ENCODE measurements around the gene TMTC4. TPM values are rescaled to one million over a fixed set of nuclear protein-coding genes. Genes with fewer than 3 reads are reported as not detected.

TMTC4 gene
- total and polyA plus RNA-seq, 2 of the 4 experiments (the other 2 are of a cell fraction) = 8.4 to 14.3 TPM

DNA sequence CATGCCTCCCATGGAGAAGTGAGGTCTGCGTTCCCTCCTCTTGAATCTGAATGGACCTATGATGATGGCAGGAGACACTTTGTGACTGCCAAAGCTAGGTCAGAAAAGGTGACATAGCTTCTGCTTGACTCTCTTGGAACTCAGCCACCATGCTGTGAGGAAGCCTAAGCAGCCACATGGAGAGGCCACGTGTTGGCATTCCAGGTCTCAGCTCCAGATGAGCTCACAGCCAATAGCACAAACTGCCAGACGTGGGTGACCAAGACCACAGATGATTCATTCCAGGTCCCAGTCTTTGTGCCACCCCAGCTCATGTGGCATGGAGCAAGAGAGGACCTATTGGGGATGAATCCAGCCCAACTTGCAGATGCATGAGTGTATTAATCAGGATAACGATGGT is 77.3 kb downstream of the TMTC4 start:
- no peaks in the 10 kb centered on the region for H3K9me1 ChIP-seq (ENCODE audit: insufficient read depth, low read length)
- no peak overlapping the region for H3K9ac ChIP-seq (ENCODE audit: low read depth, low read length)
- peaks cover 4% of the 10 kb centered on the region for H3K27me3 ChIP-seq (ENCODE audit: control insufficient read depth, insufficient read depth, low read length)
- no peaks in the 10 kb centered on the region for H3K4me1 ChIP-seq (ENCODE audit: control insufficient read depth, insufficient read depth, low read length)
- no peak overlapping the region for H2BK20ac ChIP-seq (ENCODE audit: low read depth, low read length)
- CTCF ChIA-PET = no interaction called here
- no peaks in the 10 kb centered on the region for H3K79me1 ChIP-seq (ENCODE audit: low read depth in 1 of 2, low read length in 2 of 2)
- WGBS, 2 experiments (ENCODE audit: extremely low coverage in 2 of 2, insufficient read length in 1 of 2) = no CpG with 5 or more reads among the region's 4 CpGs
- no peak overlapping the region for H2BK5ac ChIP-seq (ENCODE audit: low read depth, low read length, poor library complexity, severe bottlenecking)
- in situ Hi-C loops (cut with MboI; ENCODE audit: low sequenced_read_pairs) = no loop called here
- DNase-seq (peak; percentile 17), ATAC-seq (ENCODE audit: low read depth) (no peak)
- H4K8ac ChIP-seq (ENCODE audit: low read depth in 2 of 2, low read length in 2 of 2) = no peak overlapping the region
- H3K4ac ChIP-seq (ENCODE audit: low read depth, low read length) = no peak overlapping the region
- dilution Hi-C loops (cut with HindIII; ENCODE audit: low sequenced_read_pairs, unreplicated experiment) = no loop called here
- H3K9me3 ChIP-seq (ENCODE audit: control insufficient read depth, insufficient read depth, low read length) = no peaks in the 10 kb centered on the region; the same call in 1 of the 2 replicates
- no peak overlapping the region for H4K91ac ChIP-seq (ENCODE audit: insufficient read depth, low read depth, low read length)
- no peak overlapping the region for H3K23ac ChIP-seq (ENCODE audit: low read depth, low read length)
- no peak overlapping the region for H3K18ac ChIP-seq (ENCODE audit: low read depth, low read length)
- H3K27ac ChIP-seq (ENCODE audit: insufficient read depth, low read length) = no peak overlapping the region
- BruUV-seq (replicated peaks) = no TSS peak
- no peaks in the 10 kb centered on the region for H4K20me1 ChIP-seq (ENCODE audit: insufficient read depth, low read length)
- no peak overlapping the region for H2AK5ac ChIP-seq (ENCODE audit: low read depth, low read length)
- POLR2A ChIA-PET (ENCODE audit: unreplicated experiment) = no interaction called here
- H3K14ac ChIP-seq (replicated peaks; ENCODE audit: low read depth, low read length) = no peak overlapping the region
- TF ChIP-seq NFE2L2 (IDR thresholded peaks at IDR 0.05; ENCODE audit: low read depth, low read length) = no peak
- TF ChIP-seq, protein P1, sequence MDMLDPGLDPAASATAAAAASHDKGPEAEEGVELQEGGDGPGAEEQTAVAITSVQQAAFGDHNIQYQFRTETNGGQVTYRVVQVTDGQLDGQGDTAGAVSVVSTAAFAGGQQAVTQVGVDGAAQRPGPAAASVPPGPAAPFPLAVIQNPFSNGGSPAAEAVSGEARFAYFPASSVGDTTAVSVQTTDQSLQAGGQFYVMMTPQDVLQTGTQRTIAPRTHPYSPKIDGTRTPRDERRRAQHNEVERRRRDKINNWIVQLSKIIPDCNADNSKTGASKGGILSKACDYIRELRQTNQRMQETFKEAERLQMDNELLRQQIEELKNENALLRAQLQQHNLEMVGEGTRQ (IDR thresholded peaks at IDR 0.05; ENCODE audit: low read depth, low read length) = no peak; the same call in 1 of the 2 replicates
- no peak for TF ChIP-seq MAZ (IDR thresholded peaks at IDR 0.05; ENCODE audit: borderline replicate concordance, low read depth, low read length)
- TF ChIP-seq MAFK (IDR thresholded peaks at IDR 0.05; ENCODE audit: low read depth, low read length) = no peak
- no peak for TF ChIP-seq POLR2A (IDR thresholded peaks at IDR 0.05; ENCODE audit: low read depth, low read length)
- TF ChIP-seq, protein P2, sequence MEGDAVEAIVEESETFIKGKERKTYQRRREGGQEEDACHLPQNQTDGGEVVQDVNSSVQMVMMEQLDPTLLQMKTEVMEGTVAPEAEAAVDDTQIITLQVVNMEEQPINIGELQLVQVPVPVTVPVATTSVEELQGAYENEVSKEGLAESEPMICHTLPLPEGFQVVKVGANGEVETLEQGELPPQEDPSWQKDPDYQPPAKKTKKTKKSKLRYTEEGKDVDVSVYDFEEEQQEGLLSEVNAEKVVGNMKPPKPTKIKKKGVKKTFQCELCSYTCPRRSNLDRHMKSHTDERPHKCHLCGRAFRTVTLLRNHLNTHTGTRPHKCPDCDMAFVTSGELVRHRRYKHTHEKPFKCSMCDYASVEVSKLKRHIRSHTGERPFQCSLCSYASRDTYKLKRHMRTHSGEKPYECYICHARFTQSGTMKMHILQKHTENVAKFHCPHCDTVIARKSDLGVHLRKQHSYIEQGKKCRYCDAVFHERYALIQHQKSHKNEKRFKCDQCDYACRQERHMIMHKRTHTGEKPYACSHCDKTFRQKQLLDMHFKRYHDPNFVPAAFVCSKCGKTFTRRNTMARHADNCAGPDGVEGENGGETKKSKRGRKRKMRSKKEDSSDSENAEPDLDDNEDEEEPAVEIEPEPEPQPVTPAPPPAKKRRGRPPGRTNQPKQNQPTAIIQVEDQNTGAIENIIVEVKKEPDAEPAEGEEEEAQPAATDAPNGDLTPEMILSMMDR (conservative IDR thresholded peaks at IDR 0.05; ENCODE audit: low read depth, low read length) = no peak
- TF ChIP-seq BHLHE40 (IDR thresholded peaks at IDR 0.05; ENCODE audit: low read depth, low read length) = no peak
- TF ChIP-seq RAD21 (IDR thresholded peaks at IDR 0.05; ENCODE audit: low read length) = no peak
- TF ChIP-seq, protein P3, sequence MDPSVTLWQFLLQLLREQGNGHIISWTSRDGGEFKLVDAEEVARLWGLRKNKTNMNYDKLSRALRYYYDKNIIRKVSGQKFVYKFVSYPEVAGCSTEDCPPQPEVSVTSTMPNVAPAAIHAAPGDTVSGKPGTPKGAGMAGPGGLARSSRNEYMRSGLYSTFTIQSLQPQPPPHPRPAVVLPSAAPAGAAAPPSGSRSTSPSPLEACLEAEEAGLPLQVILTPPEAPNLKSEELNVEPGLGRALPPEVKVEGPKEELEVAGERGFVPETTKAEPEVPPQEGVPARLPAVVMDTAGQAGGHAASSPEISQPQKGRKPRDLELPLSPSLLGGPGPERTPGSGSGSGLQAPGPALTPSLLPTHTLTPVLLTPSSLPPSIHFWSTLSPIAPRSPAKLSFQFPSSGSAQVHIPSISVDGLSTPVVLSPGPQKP (IDR thresholded peaks at IDR 0.05; ENCODE audit: borderline replicate concordance, low read depth, low read length) = no peak
- no peak for TF ChIP-seq MXI1 (IDR thresholded peaks at IDR 0.05; ENCODE audit: borderline replicate concordance, low read depth, low read length)
- no peak for TF ChIP-seq RCOR1 (IDR thresholded peaks at IDR 0.05; ENCODE audit: insufficient replicate concordance, low read length)
- TF ChIP-seq RFX5 (IDR thresholded peaks at IDR 0.05; ENCODE audit: low read depth, low read length) = no peak
- TF ChIP-seq SMC3 (IDR thresholded peaks at IDR 0.05; ENCODE audit: low read depth, low read length) = no peak
- TF ChIP-seq CHD1 (IDR thresholded peaks at IDR 0.05; ENCODE audit: low read depth, low read length) = no peak
- H3K56ac ChIP-seq (ENCODE audit: extremely low read depth, insufficient read depth, low read length) = no peak overlapping the region
- H2AFZ ChIP-seq (replicated peaks; ENCODE audit: low read length, poor library complexity) = peak overlapping the region; percentile 47
- intact Hi-C loops (cut with micrococcal nuclease) = loop anchor here (10.0 kb wide), 1 partner anchor 408 kb away; no protein-coding TSS in a partner anchor
- H3K4me2 ChIP-seq (ENCODE audit: low read depth, low read length) = no peak overlapping the region
- no peak overlapping the region for H3K4me3 ChIP-seq (ENCODE audit: insufficient read depth, low read depth, low read length)
- H2BK15ac ChIP-seq (ENCODE audit: low read depth, low read length) = no peak overlapping the region
- no peak overlapping the region for H2BK120ac ChIP-seq (ENCODE audit: low read depth, low read length)
- H3K36me3 ChIP-seq (ENCODE audit: control insufficient read depth, insufficient read depth, low read length) = no peaks in the 10 kb centered on the region
- H4K5ac ChIP-seq (ENCODE audit: low read depth, low read length) = no peak overlapping the region
- no peak overlapping the region for H2AK9ac ChIP-seq (replicated peaks; ENCODE audit: low read depth, low read length, poor library complexity)

Data from IMR-90 (cell line).